Thyroid gland (tissue), 4 donors: ENCODE data around the gene JPH2.

Experiments used
- POLR2A ChIP-seq, 2 donors: fragments of 450-650 bp; IDR thresholded peaks; one replicate each; pipeline ENCODE4 v1.6.1; 2017; ENCODE audit warnings: antibody characterized with exemption in 2 of 2, mild to moderate bottlenecking in 2 of 2, moderate library complexity in 1 of 2
- TF ChIP-seq, protein P1 (sequence below), 6 experiments: fragments of 200-600 bp in 3 of 6; fragments of 450-650 bp in 3 of 6; sonication (generic) in 3 of 6; IDR thresholded peaks; one replicate each; pipeline ENCODE4 v1.5.1; 2016 to 2019; ENCODE audit warnings: antibody characterized with exemption in 6 of 6, mild to moderate bottlenecking in 2 of 6, inconsistent platforms in 1 of 6, moderate library complexity in 1 of 6

DNA sequence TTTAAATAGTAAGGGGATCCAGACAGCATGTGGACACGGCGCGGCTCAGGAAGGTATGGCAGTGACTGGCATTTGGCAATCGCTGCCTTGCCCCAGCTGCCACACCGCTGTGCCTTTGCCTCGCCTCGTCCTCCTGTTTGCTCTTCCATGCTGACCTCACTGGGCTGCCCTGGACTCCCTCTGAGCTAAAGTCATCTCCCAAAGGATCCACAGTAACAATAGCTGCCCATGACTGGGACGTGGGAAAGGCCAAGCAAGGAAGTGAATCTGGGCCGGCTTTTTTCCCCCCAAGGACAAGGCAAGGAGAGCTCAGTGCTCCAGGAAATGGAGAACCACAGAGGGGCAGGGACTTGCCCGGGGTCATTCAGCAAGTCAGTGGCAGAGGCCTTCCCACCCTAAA lies 48.1 kb downstream of the JPH2 start:
- TF ChIP-seq, protein P1, sequence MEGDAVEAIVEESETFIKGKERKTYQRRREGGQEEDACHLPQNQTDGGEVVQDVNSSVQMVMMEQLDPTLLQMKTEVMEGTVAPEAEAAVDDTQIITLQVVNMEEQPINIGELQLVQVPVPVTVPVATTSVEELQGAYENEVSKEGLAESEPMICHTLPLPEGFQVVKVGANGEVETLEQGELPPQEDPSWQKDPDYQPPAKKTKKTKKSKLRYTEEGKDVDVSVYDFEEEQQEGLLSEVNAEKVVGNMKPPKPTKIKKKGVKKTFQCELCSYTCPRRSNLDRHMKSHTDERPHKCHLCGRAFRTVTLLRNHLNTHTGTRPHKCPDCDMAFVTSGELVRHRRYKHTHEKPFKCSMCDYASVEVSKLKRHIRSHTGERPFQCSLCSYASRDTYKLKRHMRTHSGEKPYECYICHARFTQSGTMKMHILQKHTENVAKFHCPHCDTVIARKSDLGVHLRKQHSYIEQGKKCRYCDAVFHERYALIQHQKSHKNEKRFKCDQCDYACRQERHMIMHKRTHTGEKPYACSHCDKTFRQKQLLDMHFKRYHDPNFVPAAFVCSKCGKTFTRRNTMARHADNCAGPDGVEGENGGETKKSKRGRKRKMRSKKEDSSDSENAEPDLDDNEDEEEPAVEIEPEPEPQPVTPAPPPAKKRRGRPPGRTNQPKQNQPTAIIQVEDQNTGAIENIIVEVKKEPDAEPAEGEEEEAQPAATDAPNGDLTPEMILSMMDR (IDR thresholded peaks at IDR 0.05), result no peak
- no peak for TF ChIP-seq POLR2A (IDR thresholded peaks at IDR 0.05)
